Measurements from ENCODE around the gene DEPDC1.

DEPDC1 gene

GRCh38 chr1:68449901-68450300 is 47.0 kb downstream of the DEPDC1 start, which contains the start of gene RPE65:
RPE65 (minus strand) TSS chr1:68449954; CDS start chr1:68449905, 49 bp downstream.
- Mint-ChIP-seq H3K27ac (no peak within 1 kb of the TSS), H3K4me3 (no peak within 1 kb of the TSS), H3K36me3 (no peaks in the 10 kb centered on the region), H3K9me3 (no peaks in the 10 kb centered on the region), H3K27me3 (peaks cover 9% of the 10 kb centered on the region), H3K4me1 (no peaks in the 10 kb centered on the region)
- ATAC-seq: no peak

DNA sequence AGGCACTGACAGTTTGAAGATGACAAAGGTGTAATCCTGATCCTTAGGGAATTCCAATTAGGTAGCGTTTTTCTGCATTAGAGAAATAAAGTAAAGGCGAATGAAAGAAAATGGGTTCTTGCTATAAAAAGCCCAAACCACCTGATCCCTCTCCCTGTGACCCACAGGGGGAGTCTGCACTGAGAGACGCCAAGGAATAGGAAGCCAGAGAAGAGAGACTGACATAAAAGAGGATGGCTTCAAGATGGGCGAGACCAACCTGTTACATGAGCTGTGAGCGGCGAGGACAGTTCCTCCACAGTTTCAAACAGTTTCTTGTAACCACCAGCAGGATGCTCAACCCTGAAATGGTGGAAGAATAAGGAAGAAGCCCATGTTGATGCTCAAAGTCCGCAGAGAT is 48.5 kb downstream of the DEPDC1 start:
- H3K36me3 Mint-ChIP-seq: no peaks in the 10 kb centered on the region
- H3K27me3 Mint-ChIP-seq: peaks cover 9% of the 10 kb centered on the region
- no peaks in the 10 kb centered on the region for H3K4me1 Mint-ChIP-seq
- no peak overlapping the region for H3K4me3 Mint-ChIP-seq
- no peak overlapping the region for H3K27ac Mint-ChIP-seq
- H3K9me3 Mint-ChIP-seq: no peaks in the 10 kb centered on the region
- no peak for ATAC-seq

- Mint-ChIP-seq H3K27me3 (peaks cover 9% of the 10 kb centered on the region), H3K9me3 (no peaks in the 10 kb centered on the region), H3K4me1 (no peaks in the 10 kb centered on the region), H3K36me3 (no peaks in the 10 kb centered on the region), H3K4me3 (no peak overlapping the region), H3K27ac (no peak overlapping the region)
- ATAC-seq: no peak
These were observed 51.2 kb downstream of the DEPDC1 start for GRCh38 chr1:68445709-68446108.

DNA sequence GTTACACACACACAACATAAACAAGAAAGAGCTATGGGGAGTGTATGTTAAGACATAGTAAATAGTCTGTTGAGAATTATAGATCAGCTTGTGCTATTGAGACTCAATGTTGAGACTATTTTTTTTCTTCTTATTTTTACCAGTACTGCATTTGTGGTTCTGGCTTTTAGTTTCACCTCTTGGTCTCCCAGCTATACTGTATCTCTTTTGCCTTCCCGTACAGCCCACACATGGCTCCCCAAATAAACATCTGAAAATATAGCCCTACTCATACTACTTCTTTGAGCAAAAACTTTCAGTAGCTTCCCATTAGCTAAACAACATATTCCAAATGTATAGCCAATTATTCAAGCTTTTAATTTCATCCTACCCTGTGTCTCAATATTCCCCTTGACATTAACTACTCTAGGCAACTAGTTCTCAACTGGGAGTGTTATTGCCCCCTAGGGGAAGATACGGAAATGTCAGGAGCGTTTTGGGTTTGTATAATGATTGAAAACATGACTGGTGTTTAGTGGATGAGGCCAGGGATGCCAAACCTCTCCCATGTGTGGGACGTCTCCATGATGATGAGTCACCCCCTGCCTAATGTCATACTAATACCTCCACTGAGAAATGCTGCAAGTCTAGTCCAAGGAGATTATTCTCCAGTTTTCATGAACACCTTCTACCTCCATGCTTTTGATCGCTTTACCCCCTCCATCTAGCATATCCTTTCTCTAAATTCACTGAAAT is 53.9 kb downstream of the DEPDC1 start:
- no peaks in the 10 kb centered on the region for H3K36me3 Mint-ChIP-seq
- no peak overlapping the region for H3K27ac Mint-ChIP-seq
- peaks cover 6% of the 10 kb centered on the region for H3K4me1 Mint-ChIP-seq
- ATAC-seq: no peak
- H3K4me3 Mint-ChIP-seq: no peak overlapping the region
- H3K27me3 Mint-ChIP-seq: no peaks in the 10 kb centered on the region
- no peaks in the 10 kb centered on the region for H3K9me3 Mint-ChIP-seq

DNA sequence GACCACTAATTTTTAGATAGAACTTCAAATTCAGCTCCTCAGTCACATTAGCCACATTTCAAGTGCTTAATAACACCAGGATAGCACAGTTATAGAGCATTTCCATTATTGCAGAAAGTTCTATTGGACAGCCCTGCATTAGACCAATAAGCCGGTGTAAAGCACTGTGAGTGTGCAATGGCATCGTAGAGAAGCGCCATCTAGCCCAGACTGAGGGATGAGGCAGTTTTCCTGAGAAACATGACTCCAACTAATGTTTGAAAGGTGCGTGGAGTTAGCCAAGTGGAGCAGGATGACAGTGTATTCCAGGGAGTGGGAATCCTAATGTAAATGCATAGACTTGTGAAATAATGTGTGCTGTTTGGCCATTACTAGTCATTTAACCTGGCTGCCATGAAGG is 54.9 kb downstream of the DEPDC1 start:
- no peak for ATAC-seq
- H3K36me3 Mint-ChIP-seq: no peaks in the 10 kb centered on the region

GRCh38 chr1:68438310-68438709 is 58.6 kb downstream of the DEPDC1 start:
- no peak for ATAC-seq
- Mint-ChIP-seq H3K4me1 (peaks cover 6% of the 10 kb centered on the region), H3K27ac (no peak overlapping the region), H3K4me3 (no peak overlapping the region), H3K27me3 (peaks cover 11% of the 10 kb centered on the region), H3K9me3 (no peaks in the 10 kb centered on the region), H3K36me3 (no peaks in the 10 kb centered on the region)

More for the DNA sequence above, 54.9 kb downstream of the DEPDC1 start:
- no peak overlapping the region for H3K27ac Mint-ChIP-seq
- H3K27me3 Mint-ChIP-seq: peaks cover 5% of the 10 kb centered on the region
- H3K9me3 Mint-ChIP-seq: no peaks in the 10 kb centered on the region
- H3K4me1 Mint-ChIP-seq: peaks cover 6% of the 10 kb centered on the region
- no peak overlapping the region for H3K4me3 Mint-ChIP-seq

DNA sequence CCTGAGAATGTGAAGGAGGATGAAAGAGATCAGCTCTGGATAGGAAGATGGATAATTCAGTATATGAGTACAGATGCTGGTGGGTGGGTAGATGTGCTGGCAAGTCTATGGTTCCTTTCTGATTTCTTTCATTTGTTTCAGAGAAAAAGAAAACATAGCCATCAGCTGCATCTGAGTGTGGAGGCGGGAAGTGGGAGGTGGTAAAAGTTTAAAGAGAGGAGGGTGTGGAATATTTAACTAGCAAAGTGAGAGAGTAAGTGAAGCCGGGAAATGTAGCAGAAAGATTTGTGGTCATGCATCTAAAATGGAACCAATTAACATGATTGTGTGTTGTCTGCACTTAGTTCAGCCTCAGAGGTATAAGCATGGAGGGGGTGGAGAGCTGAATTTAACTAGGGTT is 63.5 kb downstream of the DEPDC1 start:
- Mint-ChIP-seq H3K4me1 (peaks cover 2% of the 10 kb centered on the region), H3K27ac (no peak overlapping the region), H3K4me3 (no peak overlapping the region), H3K27me3 (peaks cover 11% of the 10 kb centered on the region), H3K36me3 (no peaks in the 10 kb centered on the region), H3K9me3 (no peaks in the 10 kb centered on the region)
- ATAC-seq: no peak

DNA sequence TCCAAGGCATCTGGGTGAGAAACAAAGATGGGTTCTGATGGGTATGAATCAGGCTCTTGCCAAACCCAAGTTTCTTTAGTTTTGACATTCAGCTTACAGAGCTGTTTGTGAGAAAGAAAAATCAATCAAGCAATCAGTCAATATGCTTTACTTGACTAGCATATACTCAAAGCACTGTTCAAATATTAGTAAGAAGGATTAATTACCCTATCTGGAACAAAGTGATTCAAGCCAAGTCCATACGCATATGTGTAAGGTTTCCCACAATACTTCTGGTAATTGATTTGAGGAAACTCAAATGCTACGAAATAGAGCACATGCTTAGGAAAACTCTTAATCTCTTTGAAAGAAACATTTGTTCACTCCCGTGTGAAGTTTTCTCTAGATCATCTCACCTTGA is 65.8 kb downstream of the DEPDC1 start:
- no peaks in the 10 kb centered on the region for H3K27me3 Mint-ChIP-seq
- H3K4me1 Mint-ChIP-seq: no peaks in the 10 kb centered on the region
- H3K36me3 Mint-ChIP-seq: no peaks in the 10 kb centered on the region
- H3K9me3 Mint-ChIP-seq: no peaks in the 10 kb centered on the region
- no peak for ATAC-seq
- no peak overlapping the region for H3K27ac Mint-ChIP-seq
- no peak overlapping the region for H3K4me3 Mint-ChIP-seq

GRCh38 chr1:68429233-68429808 is 67.6 kb downstream of the DEPDC1 start:
- Mint-ChIP-seq H3K4me1 (no peaks in the 10 kb centered on the region), H3K27ac (no peak overlapping the region), H3K27me3 (no peaks in the 10 kb centered on the region), H3K36me3 (no peaks in the 10 kb centered on the region), H3K4me3 (no peak overlapping the region), H3K9me3 (no peaks in the 10 kb centered on the region)
- ATAC-seq: no peak

DNA sequence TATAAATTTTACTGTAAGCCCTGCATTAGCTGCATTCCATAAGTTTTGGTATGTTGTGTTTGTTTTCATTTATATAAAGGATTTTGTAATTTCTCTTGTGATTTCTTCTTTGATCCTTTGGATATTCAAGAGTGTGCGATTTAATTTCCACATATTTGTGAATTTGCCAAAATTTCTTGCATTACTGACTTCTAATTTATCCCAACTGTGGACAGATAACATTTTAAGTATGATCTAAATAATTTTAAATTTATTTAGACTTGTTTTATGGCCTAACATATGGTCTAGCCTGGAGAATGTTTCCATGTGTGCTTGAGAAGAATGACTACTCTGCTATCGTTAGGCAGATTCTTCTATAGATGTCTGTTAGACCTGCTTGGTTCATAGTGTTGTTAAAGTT is 70.3 kb downstream of the DEPDC1 start:
- H3K27me3 Mint-ChIP-seq: no peaks in the 10 kb centered on the region
- no peak overlapping the region for H3K4me3 Mint-ChIP-seq
- no peaks in the 10 kb centered on the region for H3K36me3 Mint-ChIP-seq
- no peaks in the 10 kb centered on the region for H3K9me3 Mint-ChIP-seq
- H3K27ac Mint-ChIP-seq: no peak overlapping the region
- ATAC-seq: no peak
- no peaks in the 10 kb centered on the region for H3K4me1 Mint-ChIP-seq

All from stimulated activated memory B cell treated with anti-CD40 and anti-IgM and Interleukin-4, amounts not matched to agents 10 μg/mL and 1 μg/mL and 100 μg/mL, for 72 hours (primary cell).